Activated CD4-positive, alpha-beta memory T cell treated with anti-CD3 and anti-CD28 coated beads, Interleukin-2, amount 10 ng/mL, durations not matched to agents 7 days and 5 days (primary cell): ENCODE data around the gene TANGO2. TPM values are rescaled to one million over a fixed set of nuclear protein-coding genes. Genes with fewer than 3 reads are reported as not detected.

Experiments
- CTCF ChIA-PET: fragments of 350-600 bp; sonication (Branson Sonifier 250); formaldehyde crosslinking; loops from one replicate; lab custom pipeline; 2021; ENCODE audit warnings: antibody characterized with exemption, inconsistent platforms; lab: Charles Lee
- POLR2A ChIA-PET: fragments of 350-600 bp; sonication (Branson Sonifier 250); formaldehyde crosslinking; loops from one replicate; lab custom pipeline; 2021; ENCODE audit warnings: antibody characterized with exemption; lab: Charles Lee
- DNase-seq: peaks from one replicate; pipeline ENCODE4 v3.0.0-alpha.2; 2020
- H3K27ac Mint-ChIP-seq: one replicate; pipeline ENCODE4 v1.8.0; 2021; ENCODE audit warnings: mild to moderate bottlenecking, mixed read lengths
- H3K27me3 Mint-ChIP-seq: one replicate; pipeline ENCODE4 v1.8.0; 2021; ENCODE audit warnings: mixed read lengths
- H3K36me3 Mint-ChIP-seq: one replicate; pipeline ENCODE4 v1.8.0; 2021; ENCODE audit warnings: low read depth, mixed read lengths
- H3K4me1 Mint-ChIP-seq: one replicate; pipeline ENCODE4 v1.8.0; 2021; ENCODE audit warnings: mixed read lengths
- H3K4me3 Mint-ChIP-seq: one replicate; pipeline ENCODE4 v1.8.0; 2021; ENCODE audit warnings: mild to moderate bottlenecking, mixed read lengths
- H3K9me3 Mint-ChIP-seq: one replicate; pipeline ENCODE4 v1.8.0; 2021; ENCODE audit warnings: mixed read lengths
- total RNA-seq, 2 experiments: library from RNA; stranded (reverse); gene quantifications; one replicate each; pipeline ENCODE4 v1.2.3, GENCODE V29; 2021

Gene TANGO2
- total RNA-seq, 2 experiments from 2014 or later = 39.1 to 44.5 TPM

DNA sequence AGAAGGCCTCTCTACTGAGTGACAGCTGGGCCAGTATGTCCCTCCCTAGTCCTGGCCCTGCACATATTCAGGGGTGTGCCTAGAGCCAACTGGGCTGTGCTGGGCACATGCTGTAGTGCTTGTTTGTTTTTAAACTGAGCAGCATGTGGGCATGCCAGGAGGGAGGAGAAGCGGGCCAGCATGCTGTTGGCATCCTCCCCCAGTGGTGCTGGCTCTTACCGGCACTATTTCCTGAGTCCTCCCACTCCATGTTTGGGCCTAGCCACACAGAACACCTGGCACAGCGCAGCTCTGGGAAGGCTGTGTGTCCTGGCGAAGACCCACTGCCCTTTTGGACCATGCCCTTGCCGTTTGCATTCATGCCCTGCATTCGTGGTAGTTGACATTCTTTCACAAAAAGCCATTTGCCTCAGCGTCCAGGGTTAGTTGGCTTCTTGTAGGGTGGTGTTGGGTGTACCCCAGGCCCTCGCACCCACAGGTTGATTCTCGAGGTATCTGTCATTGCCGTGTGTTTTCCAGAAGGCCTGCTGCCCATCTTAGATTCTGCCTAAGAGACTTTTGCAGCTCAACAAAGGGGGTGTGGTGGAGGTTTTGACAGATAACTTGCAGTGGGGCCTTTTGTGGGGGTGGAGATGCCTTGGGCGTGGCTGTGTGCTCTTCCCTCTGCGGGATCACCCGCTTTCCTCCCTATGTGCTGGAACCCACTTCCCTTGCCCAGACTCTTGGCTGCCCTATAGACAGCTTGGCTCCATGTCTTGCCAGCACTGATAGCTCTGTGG, 72.7 kb downstream of the TANGO2 start:
- Mint-ChIP-seq H3K27me3 (no peaks in the 10 kb centered on the region), H3K27ac (peak overlapping the region; percentile 21), H3K9me3 (peaks cover 3% of the 10 kb centered on the region), H3K36me3 (peaks cover 90% of the 10 kb centered on the region), H3K4me1 (peaks cover 57% of the 10 kb centered on the region), H3K4me3 (no peak overlapping the region)
- ChIA-PET CTCF (no interaction called here), POLR2A (interaction anchor here (1.2 to 1.3 kb wide), 2 partner anchors 12 to 15 kb away, joined by 3 to 4 read pairs; no protein-coding TSS in a partner anchor)
- no peak for DNase-seq

DNA sequence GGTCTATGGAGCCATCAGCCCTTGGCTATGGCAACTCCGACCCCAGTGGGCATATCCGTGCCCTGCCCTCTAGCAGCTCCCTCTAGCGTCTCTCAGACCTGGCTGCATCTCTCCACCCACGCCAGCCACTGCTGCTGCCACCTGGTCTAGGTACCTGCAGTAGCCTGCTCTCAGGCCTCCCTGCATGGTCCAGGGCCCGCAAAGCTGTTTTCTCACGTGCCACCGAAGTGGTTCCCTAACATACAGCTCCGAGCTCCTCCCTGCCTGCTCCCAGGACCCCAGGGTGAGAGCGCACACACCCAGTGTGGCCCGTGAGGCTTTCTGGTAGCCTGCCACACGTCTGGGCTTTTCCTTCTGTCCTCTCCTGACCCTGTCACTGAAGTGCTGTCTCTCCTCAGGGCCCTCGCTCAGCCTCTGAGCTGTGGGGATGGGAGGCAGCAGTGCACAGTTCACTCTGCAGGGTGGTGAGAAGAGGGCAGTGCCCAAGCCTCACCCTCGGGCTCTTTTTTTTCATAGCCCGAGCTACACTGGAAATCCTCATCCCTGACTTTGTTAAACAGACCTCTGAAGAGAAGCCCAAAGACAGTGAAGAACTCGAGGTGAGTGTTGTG, 73.4 kb downstream of the TANGO2 start:
- no peak for DNase-seq
- POLR2A ChIA-PET = interaction anchor here (0.7 to 1.3 kb wide), 3 partner anchors 9 to 14 kb away, joined by 3 to 4 read pairs (median 3); no protein-coding TSS in a partner anchor
- Mint-ChIP-seq H3K4me3 (no peak overlapping the region), H3K36me3 (peaks cover 90% of the 10 kb centered on the region), H3K4me1 (peaks cover 63% of the 10 kb centered on the region), H3K27ac (peak overlapping the region; percentile 21), H3K9me3 (peaks cover 3% of the 10 kb centered on the region), H3K27me3 (no peaks in the 10 kb centered on the region)
- CTCF ChIA-PET = no interaction called here

DNA sequence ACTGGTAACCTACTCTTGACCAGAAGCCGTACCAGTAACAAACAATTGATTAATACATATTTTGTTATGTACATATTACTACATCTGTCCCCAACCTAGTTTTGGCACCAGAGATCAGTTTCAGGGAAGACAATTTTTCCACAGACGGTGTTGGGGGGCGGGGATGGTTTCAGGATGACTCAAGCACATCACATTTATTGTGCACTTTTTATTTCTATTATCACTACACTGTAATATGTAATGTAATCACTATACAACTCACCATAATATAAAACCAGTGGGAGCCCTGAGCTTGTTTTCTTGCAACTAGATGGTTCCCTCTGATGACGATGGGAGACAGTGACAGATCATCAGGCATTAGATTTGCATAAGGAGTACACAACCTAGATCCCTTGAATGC, 74.6 kb downstream of the TANGO2 start:
- Mint-ChIP-seq H3K27ac (peak overlapping the region; percentile 66), H3K9me3 (peaks cover 3% of the 10 kb centered on the region), H3K4me3 (no peak overlapping the region), H3K36me3 (peaks cover 91% of the 10 kb centered on the region), H3K27me3 (no peaks in the 10 kb centered on the region), H3K4me1 (peaks cover 69% of the 10 kb centered on the region)
- ChIA-PET POLR2A (interaction anchor here (2.0 kb wide), 1 partner anchor 20 kb away, joined by 6 read pairs; the partner anchor contains the start of gene RANBP1), CTCF (interaction anchor here (0.9 to 1.6 kb wide), 2 partner anchors 10 to 20 kb away, joined by 3 to 4 read pairs; no protein-coding TSS in a partner anchor)
- DNase-seq = no peak

DNA sequence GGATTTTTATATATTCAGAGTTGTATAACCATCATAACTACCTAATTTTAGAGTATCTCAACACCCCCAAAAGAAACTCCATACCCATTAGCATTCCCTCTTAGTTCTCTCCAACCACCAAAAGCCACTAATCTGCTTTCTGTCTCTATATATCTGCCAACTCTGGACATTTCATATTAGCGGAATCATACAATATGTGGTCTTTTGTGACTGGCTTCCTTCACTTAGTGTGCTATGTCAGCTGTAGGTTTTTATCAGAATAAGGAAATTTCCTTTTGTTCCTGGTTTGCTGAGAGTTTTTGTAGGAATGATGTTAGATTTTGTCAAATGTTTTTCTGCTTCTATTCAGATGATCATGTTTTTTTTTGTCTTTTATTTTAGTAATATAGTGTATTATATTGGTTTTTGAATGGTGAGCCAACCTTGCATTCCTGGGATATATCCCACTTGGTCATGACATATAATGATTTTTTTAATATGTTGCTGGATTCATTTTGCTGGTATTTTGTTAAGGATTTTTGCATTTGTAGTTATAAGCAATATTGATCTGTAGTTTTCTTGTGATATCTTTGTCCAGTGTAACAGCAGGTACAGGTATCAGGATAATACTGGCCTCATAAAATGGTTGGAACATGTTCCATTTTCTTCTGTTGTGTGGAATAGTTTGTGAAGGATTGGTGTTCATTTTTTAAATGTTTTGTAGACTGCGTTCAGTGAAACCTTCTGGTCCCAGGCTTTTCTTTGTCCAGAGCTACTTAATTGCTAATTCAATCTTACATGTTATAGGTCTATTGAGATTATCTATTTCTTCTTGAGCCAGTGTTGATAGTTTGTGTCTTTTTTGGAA, 75.9 kb downstream of the TANGO2 start:
- Mint-ChIP-seq H3K9me3 (peaks cover 3% of the 10 kb centered on the region), H3K27me3 (no peaks in the 10 kb centered on the region), H3K4me1 (peaks cover 68% of the 10 kb centered on the region), H3K36me3 (peaks cover 78% of the 10 kb centered on the region), H3K27ac (no peak overlapping the region), H3K4me3 (no peak overlapping the region)
- POLR2A ChIA-PET = interaction anchor here (2.0 kb wide), 1 partner anchor 19 kb away, joined by 6 read pairs; the partner anchor contains the start of gene RANBP1
- CTCF ChIA-PET = interaction anchor here (0.9 to 1.6 kb wide), 2 partner anchors 12 to 21 kb away, joined by 3 to 4 read pairs; no protein-coding TSS in a partner anchor
- DNase-seq = no peak

DNA sequence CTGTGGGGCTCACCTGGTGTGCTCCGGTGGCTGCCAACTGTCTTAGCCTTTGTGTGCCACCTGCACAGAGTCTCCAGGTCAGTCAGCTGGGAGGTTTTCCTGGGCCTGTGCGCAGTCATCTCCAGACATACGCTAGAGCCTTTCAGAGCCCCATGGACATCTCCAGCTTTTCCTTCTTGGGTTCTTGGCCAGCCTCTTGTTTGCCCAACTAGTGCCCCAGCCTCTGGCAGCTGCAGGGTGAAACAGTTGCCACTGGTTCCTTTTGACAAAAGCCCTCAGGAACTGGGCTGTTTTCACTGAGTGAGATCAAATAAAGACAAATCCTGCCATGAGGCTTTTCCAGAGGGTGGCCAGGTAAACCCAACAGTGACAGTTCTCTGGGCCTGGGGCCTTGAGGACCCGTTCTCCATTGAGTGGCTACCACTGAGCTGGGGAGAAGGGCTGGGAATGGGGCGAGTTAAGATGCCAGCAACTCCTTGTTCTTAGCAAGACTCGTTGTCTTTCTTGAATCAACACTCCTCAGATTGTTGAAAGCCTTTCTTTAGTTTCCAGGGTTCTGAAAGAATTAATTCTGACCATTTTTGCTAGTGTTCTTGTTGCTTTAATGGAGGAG, 78.3 kb downstream of the TANGO2 start:
- Mint-ChIP-seq H3K36me3 (peaks cover 64% of the 10 kb centered on the region), H3K27ac (peak overlapping the region; percentile 89), H3K4me3 (no peak overlapping the region), H3K4me1 (peaks cover 59% of the 10 kb centered on the region), H3K9me3 (peaks cover 3% of the 10 kb centered on the region), H3K27me3 (no peaks in the 10 kb centered on the region)
- CTCF ChIA-PET = interaction anchor here (0.6 kb wide), 1 partner anchor 21 kb away, joined by 3 read pairs; no protein-coding TSS in a partner anchor
- POLR2A ChIA-PET = interaction anchor here (3.7 kb wide), 1 partner anchor 18 kb away, joined by 24 read pairs; the partner anchor contains the start of genes RANBP1 and TRMT2A
- DNase-seq = no peak

DNA sequence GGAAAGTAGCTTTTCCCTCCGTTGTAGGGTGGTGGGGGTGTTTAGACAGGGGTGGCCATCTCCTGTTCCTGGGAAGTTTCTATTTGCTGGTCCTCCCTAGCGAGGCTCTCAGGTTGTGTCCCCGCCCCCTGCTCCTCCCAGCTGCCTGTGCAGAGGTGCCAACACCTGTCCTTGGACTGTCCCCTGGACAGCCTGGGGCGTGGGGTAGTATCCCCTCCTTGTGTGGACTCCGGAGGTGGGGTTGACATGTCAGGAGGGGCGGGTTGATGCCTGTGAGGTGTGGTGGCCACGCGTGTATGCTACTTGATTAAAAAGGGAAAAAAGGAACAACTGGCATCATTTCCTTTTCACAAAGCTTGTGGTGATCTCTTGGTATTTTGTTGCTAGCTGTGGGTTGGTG, 80.7 kb downstream of the TANGO2 start:
- H3K9me3 Mint-ChIP-seq = no peaks in the 10 kb centered on the region
- CTCF ChIA-PET = interaction anchor here (1.0 to 1.5 kb wide), 2 partner anchors 10 to 16 kb away, joined by 4 to 8 read pairs; partner anchors contain the start of gene TRMT2A
- no peak overlapping the region for H3K4me3 Mint-ChIP-seq
- peaks cover 45% of the 10 kb centered on the region for H3K4me1 Mint-ChIP-seq
- H3K36me3 Mint-ChIP-seq = peaks cover 52% of the 10 kb centered on the region
- H3K27me3 Mint-ChIP-seq = no peaks in the 10 kb centered on the region
- H3K27ac Mint-ChIP-seq = peak overlapping the region; percentile 45
- POLR2A ChIA-PET = interaction anchor here (0.9 to 4.2 kb wide), 3 partner anchors 10 to 29 kb away, joined by 3 to 24 read pairs (median 21); partner anchors contain the start of genes RANBP1 and TRMT2A
- DNase-seq = no peak

DNA sequence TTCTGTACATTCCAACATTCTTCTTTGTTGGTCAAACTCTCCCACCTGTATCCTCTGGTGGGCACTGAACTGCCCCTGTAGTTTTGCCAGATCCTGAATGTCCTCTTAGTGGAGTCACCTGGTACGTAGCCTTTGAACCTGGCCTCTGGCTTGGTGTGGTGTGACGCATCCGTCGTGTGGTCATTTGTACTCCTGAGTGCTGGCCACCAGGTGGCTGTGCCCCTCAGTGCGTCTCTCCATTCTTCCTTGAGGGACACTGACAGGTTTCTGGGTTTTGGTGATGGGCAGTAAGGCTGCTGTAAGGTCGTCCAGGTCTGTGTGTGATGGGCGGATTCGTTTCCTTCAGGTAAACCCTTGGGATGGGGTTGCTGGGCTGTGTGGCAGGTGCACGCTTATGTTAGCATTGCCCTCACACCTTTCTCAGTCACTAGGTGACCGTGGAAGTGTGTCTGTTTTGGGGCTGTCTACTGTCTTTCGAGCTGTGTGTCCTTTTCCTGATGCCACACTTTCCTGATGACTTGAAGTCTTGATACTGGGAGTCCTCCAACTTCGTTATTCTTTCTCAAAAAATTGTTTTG, 81.4 kb downstream of the TANGO2 start:
- no peaks in the 10 kb centered on the region for H3K9me3 Mint-ChIP-seq
- peak overlapping the region; percentile 57 for H3K27ac Mint-ChIP-seq
- H3K27me3 Mint-ChIP-seq = no peaks in the 10 kb centered on the region
- H3K4me1 Mint-ChIP-seq = peaks cover 42% of the 10 kb centered on the region
- ChIA-PET POLR2A (interaction anchor here (1.0 to 4.2 kb wide), 3 partner anchors 8 to 15 kb away, joined by 3 to 24 read pairs (median 21); partner anchors contain the start of genes RANBP1 and TRMT2A), CTCF (no interaction called here)
- no peak overlapping the region for H3K4me3 Mint-ChIP-seq
- H3K36me3 Mint-ChIP-seq = peaks cover 52% of the 10 kb centered on the region
- no peak for DNase-seq

DNA sequence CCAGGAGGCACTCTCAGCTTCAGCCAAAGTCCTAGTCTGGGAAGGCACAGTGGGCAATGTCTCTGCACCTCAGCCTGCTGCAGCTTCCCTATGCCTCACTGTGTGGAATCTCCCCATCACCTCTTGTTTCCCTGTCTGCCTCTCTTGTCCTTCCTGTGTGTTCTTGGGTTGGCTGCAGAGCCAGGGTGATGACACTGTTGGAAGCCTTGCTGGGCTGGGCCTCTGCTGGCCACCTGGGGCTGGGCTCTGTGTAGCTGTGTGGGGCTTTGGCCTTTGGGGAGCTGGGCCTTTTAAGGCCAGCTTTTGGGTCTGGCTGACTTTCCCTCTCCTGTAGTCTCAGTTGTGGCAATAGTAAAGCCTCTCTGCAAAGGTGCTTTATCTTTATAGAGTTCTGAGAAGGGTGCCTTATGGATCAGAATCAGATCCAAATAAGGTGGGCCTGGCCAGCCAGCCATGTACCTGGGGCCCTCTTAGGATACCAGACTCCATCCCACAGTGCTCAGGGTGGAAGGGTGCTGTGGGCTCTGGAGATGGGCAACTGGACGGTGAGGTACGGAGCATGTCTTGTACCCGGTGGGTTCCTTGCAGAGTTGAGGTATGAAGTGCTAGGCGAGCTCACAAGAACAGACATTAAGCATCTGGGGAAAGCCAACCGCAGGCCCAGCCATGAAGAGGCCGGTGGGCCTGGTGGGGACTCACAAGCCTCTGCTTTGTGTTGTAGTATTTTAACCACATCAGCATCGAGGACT, 84.7 kb downstream of the TANGO2 start:
- peaks cover 14% of the 10 kb centered on the region for H3K4me1 Mint-ChIP-seq
- no peak overlapping the region for H3K4me3 Mint-ChIP-seq
- ChIA-PET CTCF (no interaction called here), POLR2A (interaction anchor here (0.7 to 4.4 kb wide), 3 partner anchors 11 to 103 kb away, joined by 3 to 35 read pairs (median 3); partner anchors contain the start of genes RANBP1 and TRMT2A)
- H3K27ac Mint-ChIP-seq = no peak overlapping the region
- peaks cover 42% of the 10 kb centered on the region for H3K36me3 Mint-ChIP-seq
- no peaks in the 10 kb centered on the region for H3K27me3 Mint-ChIP-seq
- no peak for DNase-seq
- H3K9me3 Mint-ChIP-seq = no peaks in the 10 kb centered on the region

DNA sequence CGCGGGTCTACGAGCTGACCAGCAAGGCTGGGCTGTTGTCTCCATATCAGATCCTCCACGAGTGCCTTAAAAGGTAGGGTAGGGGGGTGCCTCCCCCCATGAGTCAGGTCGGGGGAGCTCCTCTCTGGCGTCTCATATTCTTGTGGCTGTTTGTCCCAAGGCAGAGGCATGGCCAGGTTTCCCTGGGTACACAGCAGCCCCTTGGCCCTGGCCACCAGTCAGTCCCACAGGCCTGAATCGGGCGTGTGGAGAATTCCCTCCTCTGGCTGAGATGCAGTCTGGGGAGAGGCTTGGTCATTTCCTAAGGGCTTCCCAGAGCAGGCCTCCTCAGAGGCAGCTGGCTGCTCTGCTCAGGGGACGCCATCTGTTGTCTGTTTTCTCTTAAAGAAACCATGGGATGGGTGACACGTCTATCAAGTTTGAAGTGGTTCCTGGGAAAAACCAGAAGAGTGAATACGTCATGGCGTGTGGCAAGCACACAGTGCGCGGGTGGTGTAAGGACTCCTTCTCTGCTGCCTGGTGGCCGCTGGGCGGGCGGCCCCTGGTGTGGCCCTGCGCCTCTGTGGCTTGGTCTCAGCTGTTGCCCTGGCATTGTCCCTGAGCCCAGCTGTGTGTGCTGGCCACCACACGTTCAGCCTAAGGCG, 85.4 kb downstream of the TANGO2 start:
- Mint-ChIP-seq H3K27me3 (no peaks in the 10 kb centered on the region), H3K9me3 (no peaks in the 10 kb centered on the region), H3K27ac (no peak overlapping the region), H3K4me1 (peaks cover 12% of the 10 kb centered on the region), H3K4me3 (no peak overlapping the region), H3K36me3 (peaks cover 49% of the 10 kb centered on the region)
- CTCF ChIA-PET = no interaction called here
- DNase-seq = no peak
- POLR2A ChIA-PET = interaction anchor here (0.7 to 4.4 kb wide), 3 partner anchors 11 to 104 kb away, joined by 3 to 35 read pairs (median 3); partner anchors contain the start of genes RANBP1 and TRMT2A

DNA sequence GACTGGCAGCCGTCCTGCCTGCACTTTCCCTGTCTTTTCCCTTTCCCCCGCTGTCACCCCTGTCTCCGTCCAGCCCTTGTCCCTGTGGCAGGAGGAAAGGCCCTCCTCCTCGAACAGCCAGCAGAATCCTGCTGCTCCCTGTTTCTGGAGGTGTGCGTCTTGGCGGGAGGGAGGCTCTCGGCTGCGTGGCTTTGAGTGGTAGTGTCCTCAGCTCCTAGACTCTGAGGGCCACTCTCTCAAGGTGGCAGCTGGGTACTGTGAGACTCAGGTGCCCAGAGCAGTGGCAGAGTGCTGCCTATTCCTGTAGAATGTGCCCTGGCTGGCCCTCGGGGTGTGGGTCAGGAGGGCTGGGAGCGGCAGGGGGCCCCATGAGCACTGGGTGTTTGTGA, 85.9 kb downstream of the TANGO2 start:
- ChIA-PET CTCF (no interaction called here), POLR2A (interaction anchor here (4.4 kb wide), 1 partner anchor 10 kb away, joined by 35 read pairs; the partner anchor contains the start of genes RANBP1 and TRMT2A)
- Mint-ChIP-seq H3K27me3 (no peaks in the 10 kb centered on the region), H3K4me1 (peaks cover 10% of the 10 kb centered on the region), H3K36me3 (peaks cover 50% of the 10 kb centered on the region), H3K4me3 (no peak overlapping the region), H3K27ac (no peak overlapping the region), H3K9me3 (no peaks in the 10 kb centered on the region)
- no peak for DNase-seq
